GM21390 (cell line): ENCODE results near the gene SAP130.

ENCODE experiments used
- ATAC-seq: cut with Tn5 transposase; IDR thresholded peaks from one replicate; pipeline ENCODE4 v1.9.1; 2021; ENCODE audit not compliant: unreplicated experiment

SAP130 gene

DNA sequence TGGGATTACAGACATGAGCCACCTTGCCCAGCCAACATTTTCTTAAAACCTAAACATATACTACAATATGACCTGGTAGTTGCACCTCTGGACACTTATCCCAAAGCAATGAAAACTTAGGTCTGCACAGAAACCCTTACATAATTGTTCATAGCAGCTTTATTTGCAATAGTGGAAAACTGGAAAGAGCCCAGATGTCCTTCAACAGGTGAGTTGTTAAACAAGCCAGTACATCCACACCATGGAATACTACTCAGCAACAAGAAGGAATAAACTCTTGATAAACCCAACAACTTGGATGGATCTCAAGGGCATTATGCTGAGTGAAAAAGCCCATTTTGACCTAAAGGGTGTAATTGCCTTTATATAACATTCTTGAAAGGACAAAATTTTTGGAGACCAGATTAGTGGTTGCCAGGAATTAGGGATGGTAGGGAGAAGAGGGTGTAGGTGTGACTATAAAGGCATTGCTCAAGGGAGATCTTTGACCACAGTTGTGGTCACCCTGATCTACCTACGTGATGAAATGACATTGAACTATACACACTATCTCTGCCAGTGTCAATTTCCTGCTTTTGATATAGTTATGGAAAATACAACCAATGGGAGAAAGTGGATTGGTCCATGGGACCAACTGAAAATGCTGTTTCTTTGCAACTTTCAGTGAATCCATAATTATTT, 130.2 kb downstream of the SAP130 start:
- ATAC-seq: no peak

DNA sequence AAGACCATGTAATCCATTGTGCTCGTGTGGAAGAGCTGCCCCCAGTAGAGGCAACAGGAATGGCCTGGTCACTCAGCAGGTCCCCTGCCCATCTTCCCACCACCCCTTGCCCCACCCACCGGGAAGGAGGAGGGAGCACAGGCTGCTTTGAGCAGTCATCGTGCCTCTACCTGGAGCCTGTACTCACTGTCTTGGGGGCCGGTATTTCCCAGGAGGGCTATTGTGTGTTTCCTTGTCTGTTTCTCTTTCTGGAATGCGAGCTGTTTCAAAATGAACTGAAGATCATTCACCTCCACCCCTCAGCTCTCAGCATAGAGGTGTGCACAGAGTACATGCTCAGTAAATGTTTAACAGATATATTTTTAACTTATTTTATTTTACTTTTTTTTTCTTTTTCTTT, 134.4 kb downstream of the SAP130 start:
- ATAC-seq: no peak

DNA sequence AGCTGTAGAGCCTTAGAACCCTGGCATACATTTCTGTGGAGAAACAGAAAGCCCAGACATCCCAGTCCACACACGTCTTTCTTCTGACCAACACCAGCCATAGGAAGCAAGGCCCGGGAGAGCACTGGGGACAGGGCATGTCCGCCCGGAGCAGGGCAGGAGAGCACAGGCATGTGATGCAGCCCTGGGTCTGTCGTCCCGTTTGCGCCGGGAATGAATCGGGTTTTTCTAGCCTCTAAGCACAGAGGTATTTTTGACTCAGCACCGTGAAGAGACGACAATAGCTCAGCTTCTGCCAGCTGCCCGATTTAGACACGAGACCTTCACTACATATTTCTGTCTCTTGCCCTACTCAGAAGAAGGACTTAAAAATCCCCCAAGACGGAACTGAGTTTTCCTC, 134.8 kb downstream of the SAP130 start:
- no peak for ATAC-seq

DNA sequence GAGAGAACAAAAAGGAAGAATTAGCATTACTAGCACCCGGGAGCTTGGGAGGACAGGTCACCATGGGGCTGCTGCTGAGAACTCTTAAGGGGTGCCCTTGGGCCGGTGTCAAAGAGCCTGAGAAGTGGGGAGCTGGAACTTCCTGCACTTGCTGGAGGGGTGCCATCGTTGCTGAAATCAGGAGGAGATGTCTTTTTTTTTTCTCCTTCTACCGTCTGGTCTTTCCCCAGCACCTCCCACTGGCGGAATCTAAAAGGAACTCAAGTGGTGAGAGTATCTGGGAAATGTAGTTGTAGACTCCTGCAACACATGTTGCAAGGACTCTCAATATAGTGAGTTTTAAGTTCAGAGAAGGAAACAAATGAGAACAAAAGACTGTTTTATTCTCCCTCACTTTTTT, 136.0 kb downstream of the SAP130 start:
- no peak for ATAC-seq
